Esophagus muscularis mucosa (tissue), 4 donors: Measurements from ENCODE around the gene WEE2. TPM values are rescaled to one million over a fixed set of nuclear protein-coding genes. Genes with fewer than 3 reads are reported as not detected.

ENCODE experiments used
- DNase-seq: peaks from one replicate; pipeline ENCODE4 v3.0.0-alpha.2; 2017; ENCODE audit errors: extremely low spot score
- H3K27ac ChIP-seq, 4 donors: fragments of 200-600 bp; sonication (generic); replicated peaks in 1 of 4; 1 replicate in 3 of 4; 2 replicates in 1 of 4; pipeline ENCODE4 v1.5.1; 2016 to 2019; ENCODE audit warnings: mild to moderate bottlenecking in 1 of 4
- H3K27me3 ChIP-seq, 4 donors: fragments of 200-600 bp; sonication (generic); one replicate each; pipeline versions ENCODE4 v1.5.1 to v1.6.0; 2016 to 2019
- H3K36me3 ChIP-seq, 4 donors: fragments of 200-600 bp; sonication (generic); one replicate each; pipeline ENCODE4 v1.5.1; 2016 to 2019
- H3K4me1 ChIP-seq, 4 donors: fragments of 200-600 bp; sonication (generic); one replicate each; pipeline ENCODE4 v1.5.1; 2016 to 2019
- H3K4me3 ChIP-seq, 4 donors: fragments of 200-600 bp; sonication (generic); 1 replicate in 2 of 4; 2 replicates in 2 of 4; pipeline ENCODE4 v1.5.1; 2016 to 2019; ENCODE audit warnings: mild to moderate bottlenecking in 4 of 4, moderate library complexity in 1 of 4
- H3K9me3 ChIP-seq, 4 donors: fragments of 200-600 bp; sonication (generic); 1 replicate in 3 of 4; 2 replicates in 1 of 4; pipeline ENCODE4 v1.5.1; 2016 to 2019
- EP300 ChIP-seq: sonication (generic); formaldehyde crosslinking; IDR thresholded peaks from one replicate; pipeline ENCODE4 v1.6.1; 2017; ENCODE audit warnings: antibody characterized with exemption
- POLR2A ChIP-seq: fragments of 450-650 bp; IDR thresholded peaks from one replicate; pipeline ENCODE4 v1.6.1; 2017; ENCODE audit warnings: antibody characterized with exemption, moderate library complexity, mild to moderate bottlenecking, low read depth
- POLR2AphosphoS5 ChIP-seq, 2 donors: sonication (generic); formaldehyde crosslinking; IDR thresholded peaks; one replicate each; pipeline ENCODE4 v1.6.1; 2017; ENCODE audit warnings: antibody characterized with exemption in 2 of 2
- WGBS: methylation state at CpG from one replicate; pipeline ENCODE4 v1.1.5; 2018; 5-methylcytosine and 5-hydroxymethylcytosine counted together
- intact Hi-C: fragments of 100-400 bp; cut with DNase I; formaldehyde crosslinking; loops from one replicate; pipeline ENCODE4 v1.15.1; 2023
- total RNA-seq, 4 donors: library from RNA; depleted of rRNA; stranded (reverse); fragments of >200 nt; gene quantifications; one replicate each; pipeline versions ENCODE4 v1.1.0 to v1.2.1, GENCODE V29; 2016
- TF ChIP-seq, protein P1 (sequence below), 3 experiments: fragments of 200-600 bp in 2 of 3; fragments of 450-650 bp in 1 of 3; sonication (generic) in 2 of 3; IDR thresholded peaks; one replicate each; pipeline ENCODE4 v1.5.1; 2017 to 2019; ENCODE audit warnings: antibody characterized with exemption in 3 of 3, mild to moderate bottlenecking in 2 of 3, moderate library complexity in 1 of 3

WEE2 gene
- total RNA-seq, 4 donors from 2014 or later = not detected

DNA sequence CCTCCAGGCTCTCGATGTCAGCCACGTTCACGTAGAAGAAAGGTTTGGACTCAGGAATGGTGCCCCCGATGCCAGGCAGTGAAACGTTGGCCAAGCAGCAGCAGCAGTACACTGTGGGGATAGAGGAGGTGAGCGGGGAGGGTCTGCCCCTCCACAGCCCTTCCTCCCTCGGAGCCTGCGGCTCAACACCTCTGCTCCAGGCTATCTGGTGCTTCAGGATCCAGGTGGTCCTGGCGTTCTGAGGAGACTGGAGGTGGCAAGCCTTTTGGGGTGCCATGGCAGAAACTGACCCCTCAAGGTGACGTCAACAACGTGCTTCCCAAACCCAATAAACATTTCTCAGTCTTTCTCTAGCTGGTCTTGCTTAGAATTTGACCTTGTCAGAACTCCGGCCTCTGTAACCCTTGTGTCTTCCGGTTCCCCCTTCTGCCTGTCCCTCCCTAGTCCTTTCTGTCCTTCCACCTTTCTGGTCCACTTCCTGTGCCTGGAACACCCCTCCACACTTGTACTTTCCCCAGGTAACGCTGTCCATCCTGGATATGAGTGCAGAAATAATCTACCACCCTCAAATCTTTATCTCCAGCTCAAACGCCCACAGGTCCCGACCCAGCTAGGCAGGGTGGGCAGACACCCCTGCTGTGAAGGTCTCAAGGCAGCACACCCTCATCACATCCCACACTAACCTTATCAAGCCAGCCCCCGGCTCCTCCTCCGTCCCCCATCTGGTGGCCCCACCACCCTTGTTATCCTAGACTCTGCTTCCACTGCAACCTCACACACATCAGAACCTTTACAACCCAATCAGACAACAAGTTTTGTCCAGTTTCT lies 42.7 kb upstream of the WEE2 start:
- 92% methylated on average over 16 of the region's 18 CpGs for WGBS
- peaks cover 24 to 82% (median 66%) of the 10 kb centered on the region in 4 donors for H3K36me3 ChIP-seq
- intact Hi-C loops = no loop called here
- H3K27ac ChIP-seq = no peak overlapping the region
- no peak for DNase-seq
- TF ChIP-seq POLR2A (no peak), EP300 (no peak), POLR2AphosphoS5 (IDR thresholded peaks at IDR 0.05) (no peak)
- TF ChIP-seq, protein P1, sequence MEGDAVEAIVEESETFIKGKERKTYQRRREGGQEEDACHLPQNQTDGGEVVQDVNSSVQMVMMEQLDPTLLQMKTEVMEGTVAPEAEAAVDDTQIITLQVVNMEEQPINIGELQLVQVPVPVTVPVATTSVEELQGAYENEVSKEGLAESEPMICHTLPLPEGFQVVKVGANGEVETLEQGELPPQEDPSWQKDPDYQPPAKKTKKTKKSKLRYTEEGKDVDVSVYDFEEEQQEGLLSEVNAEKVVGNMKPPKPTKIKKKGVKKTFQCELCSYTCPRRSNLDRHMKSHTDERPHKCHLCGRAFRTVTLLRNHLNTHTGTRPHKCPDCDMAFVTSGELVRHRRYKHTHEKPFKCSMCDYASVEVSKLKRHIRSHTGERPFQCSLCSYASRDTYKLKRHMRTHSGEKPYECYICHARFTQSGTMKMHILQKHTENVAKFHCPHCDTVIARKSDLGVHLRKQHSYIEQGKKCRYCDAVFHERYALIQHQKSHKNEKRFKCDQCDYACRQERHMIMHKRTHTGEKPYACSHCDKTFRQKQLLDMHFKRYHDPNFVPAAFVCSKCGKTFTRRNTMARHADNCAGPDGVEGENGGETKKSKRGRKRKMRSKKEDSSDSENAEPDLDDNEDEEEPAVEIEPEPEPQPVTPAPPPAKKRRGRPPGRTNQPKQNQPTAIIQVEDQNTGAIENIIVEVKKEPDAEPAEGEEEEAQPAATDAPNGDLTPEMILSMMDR (IDR thresholded peaks at IDR 0.05) = no peak
- no peaks in the 10 kb centered on the region for H3K9me3 ChIP-seq
- no peaks in the 10 kb centered on the region for H3K4me1 ChIP-seq
- H3K27me3 ChIP-seq = no peaks in the 10 kb centered on the region
- no peak overlapping the region for H3K4me3 ChIP-seq

DNA sequence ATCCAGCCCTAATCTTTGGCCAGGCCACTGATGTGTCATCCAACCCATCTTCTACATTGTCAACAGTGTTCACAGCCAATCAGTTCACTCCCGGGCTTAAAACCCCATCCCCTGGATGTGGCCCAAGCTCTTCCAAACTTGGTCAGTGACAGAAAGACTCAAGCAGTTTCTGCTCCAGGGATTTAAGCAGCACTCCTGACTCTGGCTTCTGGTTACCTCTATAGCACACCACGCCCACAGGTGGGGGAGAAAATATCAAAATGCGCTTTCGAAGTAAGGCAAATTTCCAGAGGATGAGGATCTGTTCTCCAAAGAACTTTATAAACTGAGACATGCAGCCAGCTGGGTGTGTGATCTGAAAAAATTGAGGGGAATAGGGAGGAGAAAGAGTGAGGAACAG lies 42.1 kb upstream of the WEE2 start:
- intact Hi-C loops = no loop called here
- Histone ChIP-seq H3K27ac (no peak overlapping the region), H3K9me3 (no peaks in the 10 kb centered on the region), H3K4me3 (no peak overlapping the region), H3K27me3 (no peaks in the 10 kb centered on the region), H3K4me1 (no peaks in the 10 kb centered on the region), H3K36me3 (peaks cover 24 to 84% (median 64%) of the 10 kb centered on the region in 4 donors)
- TF ChIP-seq, protein P1 (IDR thresholded peaks at IDR 0.05) = no peak
- TF ChIP-seq POLR2AphosphoS5 (IDR thresholded peaks at IDR 0.05) = no peak
- TF ChIP-seq POLR2A = no peak
- WGBS = 89% methylated on average over 4 of the region's 4 CpGs
- no peak for DNase-seq

DNA sequence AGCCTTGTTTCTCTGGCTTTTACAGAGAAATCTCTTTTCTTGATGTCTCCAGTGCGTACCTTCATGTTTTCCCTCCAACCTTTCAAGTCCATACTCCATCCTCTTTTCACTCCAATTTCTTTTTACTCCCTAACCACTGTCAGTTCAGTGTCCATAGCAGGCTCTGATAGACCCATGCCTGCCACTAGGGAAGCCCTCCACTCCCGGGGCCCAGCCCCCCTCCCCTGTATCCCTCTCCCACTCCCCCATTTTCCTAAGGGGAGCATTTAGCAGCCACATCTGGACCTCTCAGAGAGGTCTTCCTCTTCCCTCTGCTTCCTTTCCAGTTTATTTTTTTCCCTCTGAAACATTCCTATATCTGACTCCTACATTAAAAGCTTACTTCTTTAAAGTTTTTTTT lies 39.3 kb upstream of the WEE2 start:
- 84% methylated on average over 2 of the region's 2 CpGs for WGBS
- no peak for DNase-seq
- no peak for TF ChIP-seq EP300
- TF ChIP-seq POLR2A = no peak
- no peak overlapping the region for H3K27ac ChIP-seq
- H3K4me1 ChIP-seq = no peaks in the 10 kb centered on the region
- intact Hi-C loops = no loop called here
- H3K4me3 ChIP-seq = no peak overlapping the region
- H3K27me3 ChIP-seq = no peaks in the 10 kb centered on the region
- H3K36me3 ChIP-seq = peaks cover 22 to 76% (median 56%) of the 10 kb centered on the region in 4 donors
- H3K9me3 ChIP-seq = no peaks in the 10 kb centered on the region

DNA sequence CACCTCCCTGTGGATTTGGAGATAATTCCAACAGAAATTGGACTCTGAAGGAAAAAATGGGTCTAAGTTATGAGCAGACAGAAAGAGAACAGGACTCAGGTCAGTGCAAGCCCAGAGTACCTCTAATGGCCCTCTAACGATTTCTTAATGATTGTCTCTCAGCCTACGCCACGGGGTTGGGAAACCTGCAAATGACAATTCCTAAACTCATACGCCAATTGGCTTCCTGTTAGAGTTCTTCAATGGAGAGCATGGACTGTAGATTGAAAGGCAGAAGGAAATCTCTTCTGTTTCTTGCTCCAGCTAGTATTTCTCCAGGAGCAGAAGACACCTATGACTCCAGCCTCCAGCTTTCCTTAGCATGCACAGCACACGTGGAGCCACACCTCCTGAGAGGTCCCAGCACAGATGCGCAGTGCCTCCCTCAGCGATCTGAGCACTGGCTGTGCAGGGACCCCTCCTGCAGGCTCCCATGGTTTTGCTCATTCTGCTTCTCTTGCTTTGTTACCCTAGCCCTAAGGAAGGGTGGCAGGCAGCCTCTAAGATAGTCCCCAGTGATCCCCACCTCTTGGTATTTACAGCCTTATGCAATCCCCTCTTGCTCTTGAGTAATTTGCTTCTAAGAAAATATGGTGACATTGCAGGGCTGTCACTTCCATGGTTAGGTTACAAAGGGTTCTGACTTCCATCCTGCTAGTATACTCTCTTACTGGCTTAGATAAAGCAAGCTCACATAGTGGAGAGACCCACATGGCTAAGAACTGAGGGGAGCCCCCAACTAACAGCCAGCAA lies 36.3 kb upstream of the WEE2 start:
- WGBS = 86% methylated on average over 7 of the region's 7 CpGs
- Histone ChIP-seq H3K27me3 (no peaks in the 10 kb centered on the region), H3K9me3 (no peaks in the 10 kb centered on the region), H3K4me3 (no peak overlapping the region), H3K27ac (no peak overlapping the region), H3K36me3 (peaks cover 0 to 52% (median 29%) of the 10 kb centered on the region in 4 donors), H3K4me1 (peaks cover 0 to 8% (median 2%) of the 10 kb centered on the region in 4 donors)
- TF ChIP-seq POLR2A = no peak
- TF ChIP-seq POLR2AphosphoS5 (IDR thresholded peaks at IDR 0.05) = no peak
- no peak for TF ChIP-seq EP300
- TF ChIP-seq, protein P1 (IDR thresholded peaks at IDR 0.05) = no peak
- intact Hi-C loops = no loop called here
- no peak for DNase-seq

DNA sequence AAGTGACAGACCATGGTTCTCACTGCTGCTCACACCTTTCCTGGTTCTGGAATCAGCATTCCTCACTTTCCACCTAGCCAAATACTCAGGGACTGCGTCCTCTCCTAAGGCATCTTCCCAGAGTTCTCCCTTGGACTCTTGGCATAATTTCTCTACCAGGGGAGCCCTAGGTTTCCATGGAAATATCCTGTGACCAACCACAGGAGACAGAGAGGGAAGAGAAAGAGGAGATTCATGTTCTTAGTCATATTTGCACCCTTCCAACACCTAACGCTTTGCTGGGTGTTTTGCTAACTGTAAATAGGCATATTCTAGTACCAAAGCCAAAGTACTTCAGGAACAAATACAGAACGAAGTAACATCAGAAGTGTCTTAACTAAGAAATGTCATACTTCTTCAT lies 34.8 kb upstream of the WEE2 start:
- WGBS = 88% methylated on average over 3 of the region's 3 CpGs
- Histone ChIP-seq H3K4me1 (peaks cover 0 to 8% (median 2%) of the 10 kb centered on the region in 4 donors), H3K4me3 (no peak overlapping the region), H3K9me3 (no peaks in the 10 kb centered on the region), H3K27me3 (no peaks in the 10 kb centered on the region), H3K27ac (no peak overlapping the region), H3K36me3 (peaks cover 0 to 50% (median 27%) of the 10 kb centered on the region in 4 donors)
- intact Hi-C loops = no loop called here
- no peak for TF ChIP-seq POLR2AphosphoS5 (IDR thresholded peaks at IDR 0.05)
- no peak for TF ChIP-seq POLR2A
- TF ChIP-seq, protein P1 (IDR thresholded peaks at IDR 0.05) = no peak
- no peak for TF ChIP-seq EP300
- no peak for DNase-seq
